22Rv1 (cell line): ENCODE data around the gene LFNG.

Experiments
- CTCF ChIP-seq: fragments of 450-650 bp; IDR thresholded peaks from 2 replicates; pipeline ENCODE4 v1.5.1; 2017; ENCODE audit warnings: mild to moderate bottlenecking
- ZFX ChIP-seq: fragments of 450-650 bp; IDR thresholded peaks from 2 replicates; pipeline ENCODE4 v1.6.1; 2017; ENCODE audit warnings: antibody characterized with exemption, borderline replicate concordance

- no peak for TF ChIP-seq CTCF
- TF ChIP-seq ZFX: no peak
These were observed 31.8 kb upstream of the LFNG start for GRCh38 chr7:2487586-2488271.
